Liver (tissue), 9 donors: ENCODE data around the gene ACVR2B. TPM values are rescaled to one million over a fixed set of nuclear protein-coding genes. Genes with fewer than 3 reads are reported as not detected.

Experiments used
- DNase-seq: peaks from one replicate; pipeline ENCODE4 v3.0.0-alpha.2; 2017; ENCODE audit warnings: low spot score
- H3K27ac ChIP-seq, 2 donors: one replicate each; pipeline ENCODE4 v1.7.0; 2013; ENCODE audit warnings: inconsistent platforms in 2 of 2, low read length in 2 of 2, control low read depth in 1 of 2, low read depth in 1 of 2, mild to moderate bottlenecking in 1 of 2
- H3K27me3 ChIP-seq, 4 donors: one replicate each; pipeline versions ENCODE4 v1.6.1 to v1.7.0; 2013; ENCODE audit warnings: low read length in 3 of 4, inconsistent platforms in 1 of 4, mild to moderate bottlenecking in 1 of 4, moderate library complexity in 1 of 4; ENCODE audit not compliant: control insufficient read depth in 4 of 4, insufficient read depth in 4 of 4
- H3K36me3 ChIP-seq, 4 donors: one replicate each; pipeline versions ENCODE4 v1.6.1 to v1.7.0; 2013; ENCODE audit warnings: low read length in 3 of 4, mild to moderate bottlenecking in 3 of 4, low read depth in 1 of 4, moderate library complexity in 1 of 4; ENCODE audit not compliant: control insufficient read depth in 4 of 4, insufficient read depth in 3 of 4
- H3K4me1 ChIP-seq, 4 donors: one replicate each; pipeline versions ENCODE4 v1.6.1 to v1.7.0; 2013; ENCODE audit warnings: low read length in 3 of 4, mild to moderate bottlenecking in 3 of 4, moderate library complexity in 1 of 4; ENCODE audit not compliant: control insufficient read depth in 4 of 4, insufficient read depth in 4 of 4
- H3K4me3 ChIP-seq, 3 donors: one replicate each; pipeline versions ENCODE4 v1.6.1 to v1.7.0; 2013; ENCODE audit warnings: low read length in 3 of 3, control low read depth in 1 of 3, low read depth in 1 of 3, mild to moderate bottlenecking in 1 of 3
- H3K9ac ChIP-seq, 2 donors: one replicate each; pipeline ENCODE4 v1.7.0; 2013; ENCODE audit warnings: low read length in 2 of 2, mild to moderate bottlenecking in 2 of 2, moderate library complexity in 2 of 2, control low read depth in 1 of 2, low read depth in 1 of 2
- H3K9me3 ChIP-seq, 4 donors: one replicate each; pipeline versions ENCODE4 v1.6.1 to v1.7.0; 2013; ENCODE audit warnings: low read length in 3 of 4; ENCODE audit not compliant: control insufficient read depth in 4 of 4
- CTCF ChIP-seq: fragments of 150-350 bp; IDR thresholded peaks from 2 replicates; pipeline ENCODE4 v1.5.1; 2017; ENCODE audit warnings: improper control_type of control experiment, low read depth, low read length; ENCODE audit not compliant: missing input control
- FOXA1 ChIP-seq: IDR thresholded peaks from 2 replicates; pipeline ENCODE4 v1.6.1; 2016; ENCODE audit warnings: antibody characterized with exemption
- JUND ChIP-seq, 2 donors: IDR thresholded peaks; 2 replicates each; pipeline ENCODE4 v1.6.1; 2016; ENCODE audit warnings: antibody characterized with exemption in 2 of 2
- NR2F2 ChIP-seq: IDR thresholded peaks from 2 replicates; pipeline ENCODE4 v1.6.1; 2016; ENCODE audit warnings: antibody characterized with exemption
- RAD21 ChIP-seq, 2 donors: IDR thresholded peaks; 2 replicates each; pipeline ENCODE4 v1.6.1; 2016; ENCODE audit warnings: antibody characterized with exemption in 2 of 2, mild to moderate bottlenecking in 2 of 2
- REST ChIP-seq: IDR thresholded peaks from 2 replicates; pipeline ENCODE4 v1.6.1; 2016; ENCODE audit warnings: antibody characterized with exemption, mild to moderate bottlenecking
- TAF1 ChIP-seq: conservative IDR thresholded peaks from 2 replicates; pipeline ENCODE4 v1.6.1; 2016; ENCODE audit warnings: antibody characterized with exemption, mild to moderate bottlenecking
- YY1 ChIP-seq: IDR thresholded peaks from 2 replicates; pipeline ENCODE4 v1.6.1; 2016; ENCODE audit warnings: antibody characterized with exemption, mild to moderate bottlenecking
- WGBS: extraction: QIAGEN DNeasy Blood & Tissue Kit; methylation state at CpG from one replicate; pipeline ENCODE4 v1.1.7; 2013; 5-methylcytosine and 5-hydroxymethylcytosine counted together
- polyA plus RNA-seq, 2 donors: library from polyadenylated mRNA; stranded (reverse) in 1 of 2; unstranded in 1 of 2; fragments of 200-250 nt in 1 of 2; fragments of >200 nt in 1 of 2; fragmentation: Nextera tagmentation in 1 of 2; extraction: Ambion mirVana in 1 of 2; gene quantifications; one replicate each; pipeline versions ENCODE4 v1.2.1 to v1.2.3, GENCODE V29; 2013 to 2015
- total RNA-seq, 2 donors: library from RNA; depleted of rRNA; stranded (reverse); fragments of >200 nt; gene quantifications; one replicate each; pipeline ENCODE4 v1.2.3, GENCODE V29; 2014
- TF ChIP-seq, protein P1 (sequence below): IDR thresholded peaks from 2 replicates; pipeline ENCODE4 v1.6.1; 2016; ENCODE audit warnings: antibody characterized with exemption
- donor health status: healthy.
- donor health status: healthy.
- donor health status: healthy.
- donor health status: healthy.
- donor health status: healthy.

ACVR2B gene
- total and polyA plus RNA-seq, 4 donors: 1.2 to 7.4 (median 4.7) TPM

DNA sequence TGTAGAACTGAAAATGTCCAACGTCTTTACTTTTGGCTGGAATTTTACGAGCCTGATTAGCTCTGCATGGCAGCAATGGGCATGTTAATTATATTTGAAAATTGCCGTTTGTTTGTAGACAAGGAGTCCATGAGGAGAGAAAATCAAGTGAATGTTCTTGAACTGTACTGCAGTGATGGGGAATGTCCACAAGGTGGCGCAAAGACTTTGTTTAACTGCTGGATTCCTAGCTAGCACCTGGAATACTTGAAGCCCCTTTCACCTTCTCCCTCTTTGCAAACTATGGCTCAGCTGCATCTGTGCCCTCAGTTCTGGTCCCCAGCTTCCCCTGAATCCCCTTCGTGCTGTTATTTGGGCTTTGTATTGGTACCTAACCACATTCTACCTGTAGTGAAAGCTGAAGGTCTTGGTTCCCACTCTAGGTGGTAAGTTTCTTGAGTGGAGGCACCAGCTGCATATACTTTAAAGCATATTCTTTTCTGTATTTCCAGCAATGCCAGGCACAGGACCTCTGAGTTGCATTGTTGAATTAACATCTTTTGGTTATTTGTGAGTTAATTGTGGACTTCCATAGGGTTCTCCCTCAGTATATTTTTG lies 67.8 kb downstream of the ACVR2B start:
- Histone ChIP-seq H3K9me3 (no peaks in the 10 kb centered on the region), H3K27ac (no peak overlapping the region), H3K27me3 (no peaks in the 10 kb centered on the region), H3K9ac (no peak overlapping the region), H3K4me3 (no peak overlapping the region), H3K4me1 (no peaks in the 10 kb centered on the region), H3K36me3 (peaks cover 0 to 7% (median 2%) of the 10 kb centered on the region in 4 donors)
- TF ChIP-seq TAF1 (no peak), CTCF (peak; percentile 94), REST (no peak), RAD21 (IDR thresholded peaks at IDR 0.05) (peak; percentile 75 to 85)
- peak; percentile 70 for DNase-seq
- 2% methylated on average over 5 of the region's 5 CpGs for WGBS

DNA sequence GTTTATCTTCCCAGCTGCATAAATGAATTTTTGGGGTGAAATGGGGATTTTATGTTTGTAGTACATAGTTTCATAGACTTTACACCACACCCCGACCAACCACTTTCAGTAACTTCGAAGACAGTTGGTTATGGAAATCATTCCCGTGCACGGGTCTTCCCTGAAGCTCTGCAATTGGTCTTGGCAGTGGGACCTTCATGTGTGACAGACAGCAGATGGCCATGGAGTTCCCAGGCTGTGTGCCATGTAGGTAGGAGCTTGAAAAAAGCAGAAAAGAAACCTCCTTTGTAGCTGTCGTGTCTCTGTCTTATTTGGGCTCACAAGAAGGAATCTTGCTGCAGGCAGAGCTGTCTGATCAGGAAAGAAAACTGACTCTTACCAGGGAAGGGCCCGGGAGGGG lies 68.3 kb downstream of the ACVR2B start:
- H3K36me3 ChIP-seq: peaks cover 0 to 7% (median 2%) of the 10 kb centered on the region in 4 donors
- H3K4me3 ChIP-seq: no peak overlapping the region
- no peaks in the 10 kb centered on the region for H3K9me3 ChIP-seq
- WGBS: 96% methylated on average over 6 of the region's 6 CpGs
- H3K27ac ChIP-seq: no peak overlapping the region
- H3K9ac ChIP-seq: no peak overlapping the region
- TF ChIP-seq RAD21 (IDR thresholded peaks at IDR 0.05): no peak
- no peak for TF ChIP-seq FOXA1
- no peak for TF ChIP-seq CTCF
- TF ChIP-seq YY1: no peak
- TF ChIP-seq JUND (IDR thresholded peaks at IDR 0.05): no peak
- TF ChIP-seq NR2F2: no peak
- TF ChIP-seq, protein P1, sequence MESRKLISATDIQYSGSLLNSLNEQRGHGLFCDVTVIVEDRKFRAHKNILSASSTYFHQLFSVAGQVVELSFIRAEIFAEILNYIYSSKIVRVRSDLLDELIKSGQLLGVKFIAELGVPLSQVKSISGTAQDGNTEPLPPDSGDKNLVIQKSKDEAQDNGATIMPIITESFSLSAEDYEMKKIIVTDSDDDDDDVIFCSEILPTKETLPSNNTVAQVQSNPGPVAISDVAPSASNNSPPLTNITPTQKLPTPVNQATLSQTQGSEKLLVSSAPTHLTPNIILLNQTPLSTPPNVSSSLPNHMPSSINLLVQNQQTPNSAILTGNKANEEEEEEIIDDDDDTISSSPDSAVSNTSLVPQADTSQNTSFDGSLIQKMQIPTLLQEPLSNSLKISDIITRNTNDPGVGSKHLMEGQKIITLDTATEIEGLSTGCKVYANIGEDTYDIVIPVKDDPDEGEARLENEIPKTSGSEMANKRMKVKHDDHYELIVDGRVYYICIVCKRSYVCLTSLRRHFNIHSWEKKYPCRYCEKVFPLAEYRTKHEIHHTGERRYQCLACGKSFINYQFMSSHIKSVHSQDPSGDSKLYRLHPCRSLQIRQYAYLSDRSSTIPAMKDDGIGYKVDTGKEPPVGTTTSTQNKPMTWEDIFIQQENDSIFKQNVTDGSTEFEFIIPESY: no peak
- H3K4me1 ChIP-seq: no peaks in the 10 kb centered on the region
- DNase-seq: no peak
- no peaks in the 10 kb centered on the region for H3K27me3 ChIP-seq
